ENCODE results near the gene TMEM100. TPM values are rescaled to one million over a fixed set of nuclear protein-coding genes. Genes with fewer than 3 reads are reported as not detected.

TMEM100 gene
- total RNA-seq, 1 experiment from 2014 or later = not detected

- H4K20me1 ChIP-seq (ENCODE audit: insufficient read depth) = no peaks in the 10 kb centered on the region
- POLR2A ChIA-PET (ENCODE audit: unreplicated experiment) = no interaction called here
- peaks cover 15% of the 10 kb centered on the region; the same call in 1 of the 2 replicates for H3F3A ChIP-seq (ENCODE audit: insufficient read depth, low read depth)
- intact Hi-C loops (cut with micrococcal nuclease; ENCODE audit: unreplicated experiment) = no loop called here
- TF ChIP-seq EZH2 (IDR thresholded peaks at IDR 0.05; ENCODE audit: low read depth) = no peak
- TF ChIP-seq CTCF (conservative IDR thresholded peaks at IDR 0.05) = no peak
- H3K4me3 ChIP-seq = no peak overlapping the region
- H3K9me3 ChIP-seq (ENCODE audit: insufficient read depth, low read depth) = peaks cover 7% of the 10 kb centered on the region; the same call in 1 of the 2 replicates
- no peak overlapping the region for H3K4me2 ChIP-seq
- no peak for DNase-seq
- CTCF ChIA-PET = no interaction called here
- H3K27me3 ChIP-seq (ENCODE audit: insufficient read depth, low read depth) = no peaks in the 10 kb centered on the region
- H2AFZ ChIP-seq = no peak overlapping the region
- peaks cover under 1% of the 10 kb centered on the region; the same call in 1 of the 2 replicates for H3K79me2 ChIP-seq (ENCODE audit: low read depth)
- H3K27ac ChIP-seq = no peak overlapping the region
- H3K4me1 ChIP-seq (replicated peaks; ENCODE audit: insufficient read depth) = peaks cover 21% of the 10 kb centered on the region
- H3K9me2 ChIP-seq (ENCODE audit: insufficient read depth) = no peaks in the 10 kb centered on the region
- no peaks in the 10 kb centered on the region for H3K36me3 ChIP-seq (ENCODE audit: low read depth)
- BruUV-seq (replicated peaks) = no TSS peak
Measured at GRCh38 chr17:55746466-55746865, 23.8 kb upstream of the TMEM100 start.

GRCh38 chr17:55745258-55745657, 22.6 kb upstream of the TMEM100 start:
- no peak for DNase-seq
- Histone ChIP-seq H3K9me2 (ENCODE audit: insufficient read depth) (no peaks in the 10 kb centered on the region), H3K27ac (no peak overlapping the region), H3K4me1 (replicated peaks; ENCODE audit: insufficient read depth) (peaks cover 17% of the 10 kb centered on the region), H2AFZ (no peak overlapping the region), H4K20me1 (ENCODE audit: insufficient read depth) (no peaks in the 10 kb centered on the region), H3K79me2 (ENCODE audit: low read depth) (no peaks in the 10 kb centered on the region), H3K4me2 (no peak overlapping the region), H3F3A (ENCODE audit: insufficient read depth, low read depth) (peaks cover 6% of the 10 kb centered on the region; the same call in 1 of the 2 replicates), H3K27me3 (ENCODE audit: insufficient read depth, low read depth) (no peaks in the 10 kb centered on the region), H3K4me3 (no peak overlapping the region), H3K36me3 (ENCODE audit: low read depth) (no peaks in the 10 kb centered on the region), H3K9me3 (ENCODE audit: insufficient read depth, low read depth) (peaks cover 7% of the 10 kb centered on the region; the same call in 1 of the 2 replicates)
- intact Hi-C loops (cut with micrococcal nuclease; ENCODE audit: unreplicated experiment) = no loop called here
- POLR2A ChIA-PET (ENCODE audit: unreplicated experiment) = no interaction called here
- no TSS peak for BruUV-seq (replicated peaks)
- CTCF ChIA-PET = no interaction called here
- no peak for TF ChIP-seq CTCF (conservative IDR thresholded peaks at IDR 0.05)
- TF ChIP-seq EZH2 (IDR thresholded peaks at IDR 0.05; ENCODE audit: low read depth) = no peak

- Histone ChIP-seq H3K27ac (peak overlapping the region; percentile 85), H3K79me2 (ENCODE audit: low read depth) (no peaks in the 10 kb centered on the region), H3K36me3 (ENCODE audit: low read depth) (no peaks in the 10 kb centered on the region), H4K20me1 (ENCODE audit: insufficient read depth) (no peaks in the 10 kb centered on the region), H3K27me3 (ENCODE audit: insufficient read depth, low read depth) (no peaks in the 10 kb centered on the region), H3F3A (ENCODE audit: insufficient read depth, low read depth) (no peaks in the 10 kb centered on the region; the same call in 1 of the 2 replicates), H2AFZ (peak overlapping the region; percentile 74), H3K4me3 (peak overlapping the region; percentile 30; the same call in 1 of the 2 replicates), H3K4me2 (peak overlapping the region; percentile 73), H3K9me3 (ENCODE audit: insufficient read depth, low read depth) (peaks cover 7% of the 10 kb centered on the region; the same call in 1 of the 2 replicates), H3K9me2 (ENCODE audit: insufficient read depth) (no peaks in the 10 kb centered on the region), H3K4me1 (replicated peaks; ENCODE audit: insufficient read depth) (peaks cover 13% of the 10 kb centered on the region)
- intact Hi-C loops (cut with micrococcal nuclease; ENCODE audit: unreplicated experiment) = no loop called here
- DNase-seq = peak; percentile 78 to 88
- no TSS peak for BruUV-seq (replicated peaks)
- POLR2A ChIA-PET (ENCODE audit: unreplicated experiment) = no interaction called here
- CTCF ChIA-PET = interaction anchor here (0.6 kb wide), 1 partner anchor 1682 kb away, joined by 3 read pairs; no protein-coding TSS in a partner anchor
- TF ChIP-seq EZH2 (IDR thresholded peaks at IDR 0.05; ENCODE audit: low read depth) (no peak), CTCF (conservative IDR thresholded peaks at IDR 0.05) (no peak)
Measured at GRCh38 chr17:55743103-55743679, 20.5 kb upstream of the TMEM100 start.
